GM20000 (cell line): ENCODE measurements around the gene ACSM3.
"Not testable (repeated sequence)": the region's sequence is repeated elsewhere in the genome, so short reads cannot be mapped to it uniquely, and the experiment has no call there.

Experiments
- DNase-seq: peaks from one replicate; pipeline ENCODE4 v3.0.0; 2012; ENCODE audit warnings: low spot score
- CTCF ChIP-seq: IDR thresholded peaks from 2 replicates; pipeline ENCODE4 v1.5.1; 2012; ENCODE audit warnings: mild to moderate bottlenecking, control low read depth; ENCODE audit errors: extremely low read depth, missing control alignments

Gene ACSM3

GRCh38 chr16:20763461-20764232 lies at the start of gene ACSM3:
ACSM3 (plus strand) TSS chr16:20764014; CDS start chr16:20770035, 6,021 bp downstream.
- TF ChIP-seq CTCF = no peak
- peak; percentile 84 for DNase-seq

GRCh38 chr16:20717718-20718117 lies 46.1 kb upstream of the ACSM3 start:
- not testable (repeated sequence) for DNase-seq

GRCh38 chr16:20720251-20720650 lies 43.6 kb upstream of the ACSM3 start:
- TF ChIP-seq CTCF = no peak
- DNase-seq = no peak

- TF ChIP-seq CTCF = no peak
- no peak for DNase-seq
Observed at GRCh38 chr16:20726661-20727060, 37.2 kb upstream of the ACSM3 start.

GRCh38 chr16:20727181-20727580 lies 36.6 kb upstream of the ACSM3 start:
- no peak for DNase-seq
- no peak for TF ChIP-seq CTCF

GRCh38 chr16:20729141-20729540 lies 34.7 kb upstream of the ACSM3 start:
- TF ChIP-seq CTCF = no peak
- no peak for DNase-seq

GRCh38 chr16:20734056-20734455 lies 29.8 kb upstream of the ACSM3 start:
- DNase-seq = no peak
- no peak for TF ChIP-seq CTCF

- TF ChIP-seq CTCF = no peak
Observed at GRCh38 chr16:20734782-20735181, 29.0 kb upstream of the ACSM3 start.

More at GRCh38 chr16:20734782-20735181, 29.0 kb upstream of the ACSM3 start:
- DNase-seq = no peak
